ENCODE results near the gene PDCD1.

- no peak for TF ChIP-seq FOXP4 (CRISPR knock-in tag; IDR thresholded peaks at IDR 0.05)
- no peak for TF ChIP-seq AGO2 (optimal IDR thresholded peaks at IDR 0.05; ENCODE audit: low read depth, low read length)
- TF ChIP-seq ZFP36 (IDR thresholded peaks at IDR 0.05; ENCODE audit: borderline replicate concordance, low read depth, low read length, partially characterized antibody): no peak
- no peak for TF ChIP-seq ZBTB4 (CRISPR knock-in tag; IDR thresholded peaks at IDR 0.05; ENCODE audit: borderline replicate concordance)
- no peak for TF ChIP-seq TCF7 (IDR thresholded peaks at IDR 0.05; ENCODE audit: low read depth)
- TF ChIP-seq POGK (CRISPR knock-in tag; conservative IDR thresholded peaks at IDR 0.05): no peak
- TF ChIP-seq CEBPG (CRISPR knock-in tag; IDR thresholded peaks at IDR 0.05): no peak
- no peak for TF ChIP-seq POLR2AphosphoS5 (IDR thresholded peaks at IDR 0.05; ENCODE audit: low read depth, low read length)
- no peak for TF ChIP-seq TARDBP (CRISPR knock-in tag; IDR thresholded peaks at IDR 0.05)
- no peak for TF ChIP-seq TP53 (CRISPR knock-in tag; conservative IDR thresholded peaks at IDR 0.05)
- no peak for TF ChIP-seq ZNF512 (CRISPR knock-in tag; IDR thresholded peaks at IDR 0.05)
- TF ChIP-seq, protein P1, sequence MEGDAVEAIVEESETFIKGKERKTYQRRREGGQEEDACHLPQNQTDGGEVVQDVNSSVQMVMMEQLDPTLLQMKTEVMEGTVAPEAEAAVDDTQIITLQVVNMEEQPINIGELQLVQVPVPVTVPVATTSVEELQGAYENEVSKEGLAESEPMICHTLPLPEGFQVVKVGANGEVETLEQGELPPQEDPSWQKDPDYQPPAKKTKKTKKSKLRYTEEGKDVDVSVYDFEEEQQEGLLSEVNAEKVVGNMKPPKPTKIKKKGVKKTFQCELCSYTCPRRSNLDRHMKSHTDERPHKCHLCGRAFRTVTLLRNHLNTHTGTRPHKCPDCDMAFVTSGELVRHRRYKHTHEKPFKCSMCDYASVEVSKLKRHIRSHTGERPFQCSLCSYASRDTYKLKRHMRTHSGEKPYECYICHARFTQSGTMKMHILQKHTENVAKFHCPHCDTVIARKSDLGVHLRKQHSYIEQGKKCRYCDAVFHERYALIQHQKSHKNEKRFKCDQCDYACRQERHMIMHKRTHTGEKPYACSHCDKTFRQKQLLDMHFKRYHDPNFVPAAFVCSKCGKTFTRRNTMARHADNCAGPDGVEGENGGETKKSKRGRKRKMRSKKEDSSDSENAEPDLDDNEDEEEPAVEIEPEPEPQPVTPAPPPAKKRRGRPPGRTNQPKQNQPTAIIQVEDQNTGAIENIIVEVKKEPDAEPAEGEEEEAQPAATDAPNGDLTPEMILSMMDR (CRISPR knock-in tag; IDR thresholded peaks at IDR 0.05): peak; percentile 45
- TF ChIP-seq, protein P2, sequence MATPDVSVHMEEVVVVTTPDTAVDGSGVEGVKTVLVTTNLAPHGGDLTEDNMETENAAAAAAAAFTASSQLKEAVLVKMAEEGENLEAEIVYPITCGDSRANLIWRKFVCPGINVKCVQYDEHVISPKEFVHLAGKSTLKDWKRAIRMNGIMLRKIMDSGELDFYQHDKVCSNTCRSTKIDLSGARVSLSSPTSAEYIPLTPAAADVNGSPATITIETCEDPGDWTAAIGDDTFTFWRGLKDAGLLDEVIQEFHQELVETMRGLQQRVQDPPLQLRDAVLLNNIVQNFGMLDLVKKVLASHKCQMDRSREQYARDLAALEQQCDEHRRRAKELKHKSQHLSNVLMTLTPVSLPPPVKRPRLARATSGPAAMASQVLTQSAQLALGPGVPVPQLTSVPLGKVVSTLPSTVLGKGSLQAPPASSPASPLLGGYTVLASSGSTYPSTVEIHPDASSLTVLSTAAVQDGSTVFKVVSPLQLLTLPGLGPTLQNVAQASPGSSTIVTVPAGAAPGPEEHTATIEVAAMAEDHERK (CRISPR knock-in tag; IDR thresholded peaks at IDR 0.05; ENCODE audit: low read depth): no peak
These were observed 23.5 kb upstream of the PDCD1 start for GRCh38 chr2:241882091-241882625.
